HEK293 (cell line): Measurements from ENCODE around the gene SYNPR.

Experiments used
- CTCF ChIA-PET: fragments of 350-600 bp; formaldehyde crosslinking; extraction: SDS; loops from one replicate; lab custom pipeline; 2021; ENCODE audit warnings: antibody characterized with exemption; lab: Yijun Ruan, JAX
- POLR2A ChIA-PET: fragments of 300-600 bp; formaldehyde crosslinking; extraction: SDS; loops from one replicate; lab custom pipeline; 2020; ENCODE audit warnings: antibody characterized with exemption, inconsistent platforms; lab: Yijun Ruan, JAX
- H3K27ac ChIP-seq: fragments of 200-500 bp; sonication (Bioruptor generic); 2 replicates; pipeline ENCODE4 v1.5.1; 2014; ENCODE audit warnings: low read depth, low read length, control low read depth, inconsistent platforms; ENCODE audit errors: extremely low read depth
- H3K36me3 ChIP-seq, 2 experiments: fragments of 200-500 bp in 1 of 2; sonication (Bioruptor generic) in 1 of 2; 1 replicate in 1 of 2; 2 replicates in 1 of 2; pipeline ENCODE4 v1.5.1; 2014 to 2017; ENCODE audit warnings: inconsistent platforms in 2 of 2, low read length in 2 of 2; ENCODE audit not compliant: control insufficient read depth in 2 of 2, insufficient read depth in 1 of 2
- H3K4me1 ChIP-seq: fragments of 200-500 bp; sonication (Bioruptor generic); 2 replicates; pipeline ENCODE4 v1.5.1; 2014; ENCODE audit warnings: mild to moderate bottlenecking, low read length, inconsistent platforms; ENCODE audit not compliant: control insufficient read depth, insufficient read depth
- H3K4me3 ChIP-seq: 2 replicates; pipeline ENCODE4 v1.5.1; 2011; ENCODE audit warnings: low read depth, mild to moderate bottlenecking, control low read depth, low read length, moderate library complexity
- H3K9me3 ChIP-seq: fragments of 200-500 bp; sonication (Bioruptor generic); 2 replicates; pipeline ENCODE4 v1.5.1; 2014; ENCODE audit warnings: low read depth, low read length, inconsistent platforms; ENCODE audit not compliant: control insufficient read depth, insufficient read depth
- KLF8 ChIP-seq: fragments of 450-650 bp; formaldehyde crosslinking; IDR thresholded peaks from 2 replicates; pipeline ENCODE4 v1.5.1; 2016; ENCODE audit warnings: missing biosample characterization, missing genetic modification characterization
- KLF9 ChIP-seq: fragments of 450-650 bp; formaldehyde crosslinking; IDR thresholded peaks from 2 replicates; pipeline ENCODE4 v1.5.1; 2016; ENCODE audit warnings: missing biosample characterization, missing genetic modification characterization, low read depth
- MEIS1 ChIP-seq: sonication (generic); formaldehyde crosslinking; IDR thresholded peaks from 2 replicates; pipeline ENCODE4 v1.8.1; 2022; ENCODE audit warnings: missing genetic modification reagents, mild to moderate bottlenecking, borderline replicate concordance
- MYNN ChIP-seq: fragments of 450-650 bp; formaldehyde crosslinking; IDR thresholded peaks from 2 replicates; pipeline ENCODE4 v1.5.1; 2016; ENCODE audit warnings: missing biosample characterization, missing genetic modification characterization, borderline replicate concordance
- PRDM1 ChIP-seq: fragments of 450-650 bp; formaldehyde crosslinking; IDR thresholded peaks from 2 replicates; pipeline ENCODE4; 2016; ENCODE audit warnings: missing biosample characterization, missing genetic modification characterization
- TCF7L2 ChIP-seq: IDR thresholded peaks from 2 replicates; pipeline ENCODE4 v1.6.1; 2011; ENCODE audit warnings: low read depth, mild to moderate bottlenecking, inconsistent platforms, low read length, moderate library complexity, borderline replicate concordance
- WT1 ChIP-seq: fragments of 450-650 bp; formaldehyde crosslinking; IDR thresholded peaks from 2 replicates; pipeline ENCODE4 v1.5.1; 2016; ENCODE audit warnings: missing biosample characterization, missing genetic modification characterization
- ZFHX2 ChIP-seq: fragments of 450-650 bp; formaldehyde crosslinking; conservative IDR thresholded peaks from 2 replicates; pipeline ENCODE4 v1.5.1; 2016; ENCODE audit warnings: missing biosample characterization, missing genetic modification characterization
- ZNF112 ChIP-seq: fragments of 450-650 bp; formaldehyde crosslinking; IDR thresholded peaks from 2 replicates; pipeline ENCODE4 v1.5.0; 2017; ENCODE audit warnings: missing biosample characterization, missing genetic modification characterization
- ZNF121 ChIP-seq: fragments of 450-650 bp; formaldehyde crosslinking; IDR thresholded peaks from 2 replicates; pipeline ENCODE4 v1.5.1; 2016; ENCODE audit warnings: missing biosample characterization, missing genetic modification characterization
- ZNF140 ChIP-seq: fragments of 450-650 bp; formaldehyde crosslinking; IDR thresholded peaks from 2 replicates; pipeline ENCODE4 v1.5.1; 2016; ENCODE audit warnings: missing biosample characterization, missing genetic modification characterization
- ZNF16 ChIP-seq: fragments of 450-650 bp; formaldehyde crosslinking; IDR thresholded peaks from 2 replicates; pipeline ENCODE4 v1.5.1; 2016; ENCODE audit warnings: low read depth, missing biosample characterization, missing genetic modification characterization
- ZNF169 ChIP-seq: fragments of 450-650 bp; formaldehyde crosslinking; IDR thresholded peaks from 2 replicates; pipeline ENCODE4 v1.5.1; 2016; ENCODE audit warnings: missing biosample characterization, missing genetic modification characterization
- ZNF248 ChIP-seq: fragments of 450-650 bp; formaldehyde crosslinking; IDR thresholded peaks from 2 replicates; pipeline ENCODE4 v1.5.1; 2017; ENCODE audit warnings: missing biosample characterization, missing genetic modification characterization
- ZNF354C ChIP-seq: fragments of 450-650 bp; formaldehyde crosslinking; IDR thresholded peaks from 2 replicates; pipeline ENCODE4 v1.5.1; 2016; ENCODE audit warnings: missing biosample characterization, missing genetic modification characterization, low read depth, borderline replicate concordance
- ZNF366 ChIP-seq: fragments of 450-650 bp; formaldehyde crosslinking; conservative IDR thresholded peaks from 2 replicates; pipeline ENCODE4 v1.5.1; 2016; ENCODE audit warnings: missing biosample characterization, missing genetic modification characterization
- ZNF416 ChIP-seq: fragments of 450-650 bp; formaldehyde crosslinking; IDR thresholded peaks from 2 replicates; pipeline ENCODE4 v1.5.1; 2016; ENCODE audit warnings: missing biosample characterization, missing genetic modification characterization
- ZNF514 ChIP-seq: fragments of 450-650 bp; formaldehyde crosslinking; IDR thresholded peaks from 2 replicates; pipeline ENCODE4 v1.5.1; 2016; ENCODE audit warnings: missing biosample characterization, missing genetic modification characterization
- ZNF560 ChIP-seq: fragments of 450-650 bp; formaldehyde crosslinking; IDR thresholded peaks from 2 replicates; pipeline ENCODE4 v1.5.1; 2017; ENCODE audit warnings: missing biosample characterization, missing genetic modification characterization, borderline replicate concordance
- ZNF707 ChIP-seq: fragments of 450-650 bp; formaldehyde crosslinking; IDR thresholded peaks from 2 replicates; pipeline ENCODE4 v1.5.1; 2016; ENCODE audit warnings: missing biosample characterization, missing genetic modification characterization
- ZNF768 ChIP-seq: fragments of 450-650 bp; formaldehyde crosslinking; IDR thresholded peaks from 2 replicates; pipeline ENCODE4 v1.5.1; 2018; ENCODE audit warnings: missing biosample characterization, mild to moderate bottlenecking, missing genetic modification characterization
- ZNF837 ChIP-seq: fragments of 450-650 bp; formaldehyde crosslinking; IDR thresholded peaks from 2 replicates; pipeline ENCODE4 v1.5.1; 2016; ENCODE audit warnings: missing biosample characterization, missing genetic modification characterization
- ZSCAN30 ChIP-seq: fragments of 450-650 bp; IDR thresholded peaks from 2 replicates; pipeline ENCODE4 v1.5.1; 2018; ENCODE audit warnings: missing biosample characterization, mild to moderate bottlenecking, missing genetic modification characterization, moderate library complexity
- ZXDB ChIP-seq: fragments of 450-650 bp; formaldehyde crosslinking; IDR thresholded peaks from 2 replicates; pipeline ENCODE4 v1.5.1; 2016; ENCODE audit warnings: missing biosample characterization, missing genetic modification characterization
- TF ChIP-seq, protein P1 (sequence below): fragments of 450-650 bp; formaldehyde crosslinking; IDR thresholded peaks from 2 replicates; pipeline ENCODE4 v1.5.1; 2016; ENCODE audit warnings: missing biosample characterization, missing genetic modification characterization
- TF ChIP-seq, protein P2 (sequence below): fragments of 450-650 bp; formaldehyde crosslinking; IDR thresholded peaks from 2 replicates; pipeline ENCODE4 v1.5.1; 2016; ENCODE audit warnings: missing biosample characterization, missing genetic modification characterization
- TF ChIP-seq, protein P3 (sequence below): fragments of 450-650 bp; formaldehyde crosslinking; IDR thresholded peaks from 2 replicates; pipeline ENCODE4 v1.5.1; 2016; ENCODE audit warnings: missing biosample characterization, missing genetic modification characterization
- TF ChIP-seq, protein P4 (sequence below): fragments of 450-650 bp; formaldehyde crosslinking; IDR thresholded peaks from 2 replicates; pipeline ENCODE4 v1.5.1; 2017; ENCODE audit warnings: missing biosample characterization, missing genetic modification characterization
- TF ChIP-seq, protein P5 (sequence below): fragments of 450-650 bp; formaldehyde crosslinking; IDR thresholded peaks from 2 replicates; pipeline ENCODE4 v1.5.1; 2016; ENCODE audit warnings: missing biosample characterization, missing genetic modification characterization, low read depth

The SYNPR gene

DNA sequence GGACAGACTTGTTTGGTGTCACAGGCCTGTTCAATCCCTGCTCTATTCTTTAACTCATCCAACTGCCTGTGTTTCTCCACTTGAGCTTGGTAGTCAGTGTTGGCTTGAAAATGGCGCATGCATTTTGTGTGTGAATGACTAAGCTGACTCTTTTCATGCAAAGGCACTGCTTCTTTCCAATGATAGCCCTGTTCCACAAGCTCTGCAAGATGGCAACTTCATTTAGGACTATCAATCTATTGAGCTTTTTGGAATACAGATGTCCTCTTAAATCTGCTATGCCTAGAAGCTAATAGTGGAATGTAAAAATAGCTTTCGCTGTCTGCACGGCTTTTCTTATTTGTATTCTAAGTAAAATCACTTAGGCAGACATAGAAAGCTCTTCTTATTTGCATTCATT lies 33.6 kb upstream of the SYNPR start:
- TF ChIP-seq PRDM1 (no peak), ZNF560 (tag by site-specific recombination) (no peak), ZNF514 (tag by site-specific recombination) (no peak), ZNF354C (tag by site-specific recombination) (no peak), ZNF416 (no peak), MEIS1 (CRISPR knock-in tag) (no peak), ZXDB (tag by site-specific recombination) (no peak), ZNF16 (no peak), TCF7L2 (no peak), KLF9 (tag by site-specific recombination) (no peak), ZNF248 (tag by site-specific recombination) (no peak), ZNF366 (tag by site-specific recombination) (no peak), ZNF837 (tag by site-specific recombination) (no peak), KLF8 (no peak), ZNF768 (tag by site-specific recombination) (no peak)
- TF ChIP-seq, protein P1, sequence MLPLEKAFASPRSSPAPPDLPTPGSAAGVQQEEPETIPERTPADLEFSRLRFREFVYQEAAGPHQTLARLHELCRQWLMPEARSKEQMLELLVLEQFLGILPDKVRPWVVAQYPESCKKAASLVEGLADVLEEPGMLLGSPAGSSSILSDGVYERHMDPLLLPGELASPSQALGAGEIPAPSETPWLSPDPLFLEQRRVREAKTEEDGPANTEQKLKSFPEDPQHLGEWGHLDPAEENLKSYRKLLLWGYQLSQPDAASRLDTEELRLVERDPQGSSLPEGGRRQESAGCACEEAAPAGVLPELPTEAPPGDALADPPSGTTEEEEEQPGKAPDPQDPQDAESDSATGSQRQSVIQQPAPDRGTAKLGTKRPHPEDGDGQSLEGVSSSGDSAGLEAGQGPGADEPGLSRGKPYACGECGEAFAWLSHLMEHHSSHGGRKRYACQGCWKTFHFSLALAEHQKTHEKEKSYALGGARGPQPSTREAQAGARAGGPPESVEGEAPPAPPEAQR, result no peak
- TF ChIP-seq, protein P2, sequence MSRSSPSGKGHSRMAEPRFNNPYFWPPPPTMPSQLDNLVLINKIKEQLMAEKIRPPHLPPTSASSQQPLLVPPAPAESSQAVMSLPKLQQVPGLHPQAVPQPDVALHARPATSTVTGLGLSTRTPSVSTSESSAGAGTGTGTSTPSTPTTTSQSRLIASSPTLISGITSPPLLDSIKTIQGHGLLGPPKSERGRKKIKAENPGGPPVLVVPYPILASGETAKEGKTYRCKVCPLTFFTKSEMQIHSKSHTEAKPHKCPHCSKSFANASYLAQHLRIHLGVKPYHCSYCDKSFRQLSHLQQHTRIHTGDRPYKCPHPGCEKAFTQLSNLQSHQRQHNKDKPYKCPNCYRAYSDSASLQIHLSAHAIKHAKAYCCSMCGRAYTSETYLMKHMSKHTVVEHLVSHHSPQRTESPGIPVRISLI, result no peak
- TF ChIP-seq, protein P3, sequence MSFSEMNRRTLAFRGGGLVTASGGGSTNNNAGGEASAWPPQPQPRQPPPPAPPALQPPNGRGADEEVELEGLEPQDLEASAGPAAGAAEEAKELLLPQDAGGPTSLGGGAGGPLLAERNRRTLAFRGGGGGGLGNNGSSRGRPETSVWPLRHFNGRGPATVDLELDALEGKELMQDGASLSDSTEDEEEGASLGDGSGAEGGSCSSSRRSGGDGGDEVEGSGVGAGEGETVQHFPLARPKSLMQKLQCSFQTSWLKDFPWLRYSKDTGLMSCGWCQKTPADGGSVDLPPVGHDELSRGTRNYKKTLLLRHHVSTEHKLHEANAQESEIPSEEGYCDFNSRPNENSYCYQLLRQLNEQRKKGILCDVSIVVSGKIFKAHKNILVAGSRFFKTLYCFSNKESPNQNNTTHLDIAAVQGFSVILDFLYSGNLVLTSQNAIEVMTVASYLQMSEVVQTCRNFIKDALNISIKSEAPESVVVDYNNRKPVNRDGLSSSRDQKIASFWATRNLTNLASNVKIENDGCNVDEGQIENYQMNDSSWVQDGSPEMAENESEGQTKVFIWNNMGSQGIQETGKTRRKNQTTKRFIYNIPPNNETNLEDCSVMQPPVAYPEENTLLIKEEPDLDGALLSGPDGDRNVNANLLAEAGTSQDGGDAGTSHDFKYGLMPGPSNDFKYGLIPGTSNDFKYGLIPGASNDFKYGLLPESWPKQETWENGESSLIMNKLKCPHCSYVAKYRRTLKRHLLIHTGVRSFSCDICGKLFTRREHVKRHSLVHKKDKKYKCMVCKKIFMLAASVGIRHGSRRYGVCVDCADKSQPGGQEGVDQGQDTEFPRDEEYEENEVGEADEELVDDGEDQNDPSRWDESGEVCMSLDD (tag by site-specific recombination), result no peak
- TF ChIP-seq, protein P4, sequence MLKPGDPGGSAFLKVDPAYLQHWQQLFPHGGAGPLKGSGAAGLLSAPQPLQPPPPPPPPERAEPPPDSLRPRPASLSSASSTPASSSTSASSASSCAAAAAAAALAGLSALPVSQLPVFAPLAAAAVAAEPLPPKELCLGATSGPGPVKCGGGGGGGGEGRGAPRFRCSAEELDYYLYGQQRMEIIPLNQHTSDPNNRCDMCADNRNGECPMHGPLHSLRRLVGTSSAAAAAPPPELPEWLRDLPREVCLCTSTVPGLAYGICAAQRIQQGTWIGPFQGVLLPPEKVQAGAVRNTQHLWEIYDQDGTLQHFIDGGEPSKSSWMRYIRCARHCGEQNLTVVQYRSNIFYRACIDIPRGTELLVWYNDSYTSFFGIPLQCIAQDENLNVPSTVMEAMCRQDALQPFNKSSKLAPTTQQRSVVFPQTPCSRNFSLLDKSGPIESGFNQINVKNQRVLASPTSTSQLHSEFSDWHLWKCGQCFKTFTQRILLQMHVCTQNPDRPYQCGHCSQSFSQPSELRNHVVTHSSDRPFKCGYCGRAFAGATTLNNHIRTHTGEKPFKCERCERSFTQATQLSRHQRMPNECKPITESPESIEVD, result no peak
- Histone ChIP-seq H3K4me1 (no peaks in the 10 kb centered on the region), H3K9me3 (no peaks in the 10 kb centered on the region), H3K36me3 (no peaks in the 10 kb centered on the region), H3K27ac (no peak overlapping the region), H3K4me3 (no peak overlapping the region)
- CTCF ChIA-PET, result interaction anchor here (3.1 kb wide), 1 partner anchor 12 kb away, joined by 14 read pairs; no protein-coding TSS in a partner anchor
- POLR2A ChIA-PET, result no interaction called here

DNA sequence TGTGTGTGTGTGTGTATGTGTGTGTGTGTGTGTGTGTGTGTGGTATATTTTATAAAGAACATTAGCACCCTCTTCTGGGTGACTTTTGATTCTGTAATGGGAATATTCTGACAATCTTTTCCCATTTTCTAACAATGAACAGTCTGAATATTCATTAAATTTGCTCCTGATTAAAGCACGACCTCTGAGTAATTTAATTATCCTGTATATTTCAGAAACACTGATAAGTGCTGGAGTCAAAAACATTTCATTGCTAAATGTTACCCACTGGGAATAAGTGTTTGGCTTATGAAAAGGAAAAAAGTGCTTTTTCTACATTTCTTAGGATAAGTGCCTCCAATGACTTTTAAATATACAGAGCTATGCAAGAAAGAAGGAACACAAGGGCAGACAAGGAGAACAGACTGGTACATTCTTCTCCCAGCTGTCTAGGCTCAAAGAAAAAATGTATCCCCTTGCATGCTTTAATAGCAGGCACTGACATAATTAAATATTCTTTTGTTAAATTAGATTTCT lies 32.3 kb upstream of the SYNPR start:
- CTCF ChIA-PET, result interaction anchor here (0.6 to 3.1 kb wide), 4 partner anchors 14 to 777 kb away, joined by 3 to 14 read pairs (median 4); no protein-coding TSS in a partner anchor
- POLR2A ChIA-PET, result no interaction called here
- TF ChIP-seq ZNF140 (tag by site-specific recombination) (no peak), ZNF416 (no peak), ZNF169 (tag by site-specific recombination) (no peak), ZNF112 (tag by site-specific recombination) (no peak), MYNN (tag by site-specific recombination) (no peak), ZFHX2 (tag by site-specific recombination) (no peak), ZSCAN30 (tag by site-specific recombination) (no peak), ZNF707 (tag by site-specific recombination) (no peak), WT1 (tag by site-specific recombination) (no peak), ZNF121 (tag by site-specific recombination) (no peak)
- TF ChIP-seq, protein P5, sequence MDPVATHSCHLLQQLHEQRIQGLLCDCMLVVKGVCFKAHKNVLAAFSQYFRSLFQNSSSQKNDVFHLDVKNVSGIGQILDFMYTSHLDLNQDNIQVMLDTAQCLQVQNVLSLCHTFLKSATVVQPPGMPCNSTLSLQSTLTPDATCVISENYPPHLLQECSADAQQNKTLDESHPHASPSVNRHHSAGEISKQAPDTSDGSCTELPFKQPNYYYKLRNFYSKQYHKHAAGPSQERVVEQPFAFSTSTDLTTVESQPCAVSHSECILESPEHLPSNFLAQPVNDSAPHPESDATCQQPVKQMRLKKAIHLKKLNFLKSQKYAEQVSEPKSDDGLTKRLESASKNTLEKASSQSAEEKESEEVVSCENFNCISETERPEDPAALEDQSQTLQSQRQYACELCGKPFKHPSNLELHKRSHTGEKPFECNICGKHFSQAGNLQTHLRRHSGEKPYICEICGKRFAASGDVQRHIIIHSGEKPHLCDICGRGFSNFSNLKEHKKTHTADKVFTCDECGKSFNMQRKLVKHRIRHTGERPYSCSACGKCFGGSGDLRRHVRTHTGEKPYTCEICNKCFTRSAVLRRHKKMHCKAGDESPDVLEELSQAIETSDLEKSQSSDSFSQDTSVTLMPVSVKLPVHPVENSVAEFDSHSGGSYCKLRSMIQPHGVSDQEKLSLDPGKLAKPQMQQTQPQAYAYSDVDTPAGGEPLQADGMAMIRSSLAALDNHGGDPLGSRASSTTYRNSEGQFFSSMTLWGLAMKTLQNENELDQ, result no peak

More for the DNA sequence above, 32.3 kb upstream of the SYNPR start:
- no peak overlapping the region for H3K27ac ChIP-seq
- no peak overlapping the region for H3K4me3 ChIP-seq
- no peaks in the 10 kb centered on the region for H3K4me1 ChIP-seq
- H3K9me3 ChIP-seq, result no peaks in the 10 kb centered on the region
- H3K36me3 ChIP-seq, result no peaks in the 10 kb centered on the region
